CD14-positive monocyte (primary cell): ENCODE measurements around the gene PRKN. TPM values are rescaled to one million over a fixed set of nuclear protein-coding genes. Genes with fewer than 3 reads are reported as not detected.

Source experiments
- DNase-seq, 3 donors: peaks; one replicate each; pipeline ENCODE4 v3.0.0-alpha.2; 2011 to 2022
- H2AFZ ChIP-seq: 2 replicates; pipeline ENCODE4 v1.6.0; 2012; ENCODE audit warnings: mild to moderate bottlenecking, low read depth, low read length, inconsistent platforms; ENCODE audit not compliant: insufficient read depth, poor library complexity, severe bottlenecking
- H3K27ac ChIP-seq, 2 donors: 1 replicate in 1 of 2; 2 replicates in 1 of 2; pipeline ENCODE4 v1.5.1; 2012 to 2013; ENCODE audit warnings: low read length in 2 of 2, control low read depth in 1 of 2, inconsistent platforms in 1 of 2, low read depth in 1 of 2, mild to moderate bottlenecking in 1 of 2
- H3K27me3 ChIP-seq, 2 donors: one replicate each; pipeline versions ENCODE4 v1.6.0 to v1.6.1; 2011 to 2013; ENCODE audit warnings: low read length in 2 of 2; ENCODE audit not compliant: control insufficient read depth in 2 of 2, insufficient read depth in 2 of 2
- H3K36me3 ChIP-seq, 2 donors: replicated peaks in 1 of 2; 1 replicate in 1 of 2; 2 replicates in 1 of 2; pipeline versions ENCODE4 v1.5.1 to v1.6.1; 2012 to 2013; ENCODE audit warnings: low read length in 2 of 2, control low read depth in 1 of 2, inconsistent platforms in 1 of 2, mild to moderate bottlenecking in 1 of 2; ENCODE audit not compliant: insufficient read depth in 2 of 2, control insufficient read depth in 1 of 2
- H3K4me1 ChIP-seq, 2 donors: 1 replicate in 1 of 2; 2 replicates in 1 of 2; pipeline versions ENCODE4 v1.5.1 to v1.6.1; 2012 to 2013; ENCODE audit warnings: low read length in 2 of 2, control low read depth in 1 of 2, inconsistent platforms in 1 of 2, mild to moderate bottlenecking in 1 of 2, moderate library complexity in 1 of 2; ENCODE audit not compliant: insufficient read depth in 2 of 2, control insufficient read depth in 1 of 2
- H3K4me2 ChIP-seq: replicated peaks from 2 replicates; pipeline ENCODE3; 2012; ENCODE audit warnings: low read length, moderate library complexity, mild to moderate bottlenecking; ENCODE audit not compliant: poor library complexity, severe bottlenecking; ENCODE audit errors: extremely low read depth
- H3K4me3 ChIP-seq, 3 experiments: fragments of 200-600 bp in 1 of 3; sonication (generic) in 1 of 3; replicated peaks in 1 of 3; 1 replicate in 2 of 3; 2 replicates in 1 of 3; pipeline ENCODE4 v1.5.1; 2011 to 2013; ENCODE audit warnings: low read length in 3 of 3, mild to moderate bottlenecking in 3 of 3, control low read depth in 2 of 3, low read depth in 2 of 3, inconsistent platforms in 1 of 3, moderate library complexity in 1 of 3
- H3K79me2 ChIP-seq: 2 replicates; pipeline ENCODE4 v1.6.0; 2012; ENCODE audit warnings: mild to moderate bottlenecking, control low read depth, inconsistent platforms, low read length, moderate library complexity; ENCODE audit not compliant: insufficient read depth
- H3K9ac ChIP-seq: 2 replicates; pipeline ENCODE4 v1.6.0; 2017; ENCODE audit warnings: low read length, mild to moderate bottlenecking; ENCODE audit not compliant: insufficient read depth, poor library complexity, severe bottlenecking
- H3K9me3 ChIP-seq, 2 donors: replicated peaks in 1 of 2; 1 replicate in 1 of 2; 2 replicates in 1 of 2; pipeline versions ENCODE4 v1.5.1 to v1.6.1; 2012 to 2013; ENCODE audit warnings: low read length in 2 of 2, control low read depth in 1 of 2; ENCODE audit not compliant: control insufficient read depth in 1 of 2, insufficient read depth in 1 of 2
- H4K20me1 ChIP-seq: 2 replicates; pipeline ENCODE4 v1.6.0; 2012; ENCODE audit warnings: mild to moderate bottlenecking, low read length, control low read depth, moderate library complexity; ENCODE audit not compliant: insufficient read depth
- H3K27ac Mint-ChIP-seq, 7 donors: one replicate each; pipeline ENCODE4 v1.8.0; 2020; ENCODE audit warnings: mild to moderate bottlenecking in 7 of 7, mixed read lengths in 7 of 7, moderate library complexity in 6 of 7, inconsistent platforms in 2 of 7
- H3K27me3 Mint-ChIP-seq, 3 donors: one replicate each; pipeline ENCODE4 v1.8.0; 2021 to 2022; ENCODE audit warnings: low read depth in 3 of 3, mild to moderate bottlenecking in 3 of 3, mixed read lengths in 3 of 3, moderate library complexity in 3 of 3, inconsistent platforms in 1 of 3
- H3K36me3 Mint-ChIP-seq, 2 donors: one replicate each; pipeline ENCODE4 v1.8.0; 2020; ENCODE audit warnings: mixed read lengths in 2 of 2, inconsistent platforms in 1 of 2, mild to moderate bottlenecking in 1 of 2
- H3K4me1 Mint-ChIP-seq: one replicate; pipeline ENCODE4 v1.8.0; 2020; ENCODE audit warnings: mild to moderate bottlenecking, mixed read lengths
- H3K4me3 Mint-ChIP-seq, 2 donors: one replicate each; pipeline ENCODE4 v1.8.0; 2020; ENCODE audit warnings: mild to moderate bottlenecking in 2 of 2, mixed read lengths in 2 of 2, moderate library complexity in 1 of 2
- H3K9me3 Mint-ChIP-seq, 7 donors: one replicate each; pipeline ENCODE4 v1.8.0; 2020 to 2022; ENCODE audit warnings: mixed read lengths in 7 of 7, mild to moderate bottlenecking in 6 of 7, moderate library complexity in 6 of 7, inconsistent platforms in 2 of 7
- WGBS: methylation state at CpG from one replicate; pipeline ENCODE4 v1.1.5; 2013; ENCODE audit warnings: missing lambda C conversion rate; ENCODE audit not compliant: insufficient coverage; 5-methylcytosine and 5-hydroxymethylcytosine counted together
- intact Hi-C, 2 donors: fragments of 100-400 bp; cut with micrococcal nuclease; formaldehyde crosslinking; loops; one replicate each; pipeline versions ENCODE4 v1.15.0 to v1.15.1; 2023
- polyA plus RNA-seq, 3 donors: library from polyadenylated mRNA; depleted of rRNA in 1 of 3; unstranded in 2 of 3; stranded (reverse) in 1 of 3; fragments of 300-500 nt in 2 of 3; fragments of >200 nt in 1 of 3; fragmentation: Illumina TruSeq in 2 of 3; gene quantifications; 1 replicate in 2 of 3; 2 replicates in 1 of 3; pipeline ENCODE4 v1.2.3, GENCODE V29; 2012 to 2021
- TF ChIP-seq, protein P1 (sequence below): fragments of 200-600 bp; IDR thresholded peaks from one replicate; pipeline ENCODE4 v1.8.0; 2022; ENCODE audit warnings: antibody characterized with exemption, mild to moderate bottlenecking

PRKN gene
- polyA plus RNA-seq, 3 donors, result 0.19 to 0.21 TPM; not detected in 1

DNA sequence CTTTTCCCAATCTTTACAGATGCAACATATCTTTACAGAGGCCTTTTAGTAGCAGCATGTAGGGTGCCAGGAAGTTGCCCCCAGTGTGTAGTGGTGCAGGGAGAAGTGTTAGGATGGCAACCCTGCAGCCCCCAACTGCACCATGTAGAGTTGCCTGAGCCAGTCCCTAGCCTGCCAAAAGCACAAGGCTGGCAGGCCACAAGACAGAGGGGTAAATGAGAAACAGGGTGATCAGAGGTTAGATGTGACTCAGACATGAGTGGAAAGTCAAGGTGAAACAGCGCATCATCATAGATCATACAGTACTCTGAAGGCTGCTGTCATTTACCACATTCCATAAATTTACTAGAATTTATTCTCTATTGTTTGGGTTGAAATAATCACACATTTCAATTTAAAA is 467.5 kb downstream of the PRKN start:
- Histone ChIP-seq H3K4me2 (no peak overlapping the region), H3K4me3 (no peak overlapping the region), H2AFZ (no peak overlapping the region), H3K36me3 (no peaks in the 10 kb centered on the region), H3K9ac (no peak overlapping the region), H4K20me1 (no peaks in the 10 kb centered on the region), H3K27me3 (no peaks in the 10 kb centered on the region), H3K79me2 (no peaks in the 10 kb centered on the region), H3K9me3 (peaks cover 0 to 30% of the 10 kb centered on the region in 2 donors), H3K4me1 (no peaks in the 10 kb centered on the region), H3K27ac (no peak overlapping the region)
- TF ChIP-seq, protein P1, sequence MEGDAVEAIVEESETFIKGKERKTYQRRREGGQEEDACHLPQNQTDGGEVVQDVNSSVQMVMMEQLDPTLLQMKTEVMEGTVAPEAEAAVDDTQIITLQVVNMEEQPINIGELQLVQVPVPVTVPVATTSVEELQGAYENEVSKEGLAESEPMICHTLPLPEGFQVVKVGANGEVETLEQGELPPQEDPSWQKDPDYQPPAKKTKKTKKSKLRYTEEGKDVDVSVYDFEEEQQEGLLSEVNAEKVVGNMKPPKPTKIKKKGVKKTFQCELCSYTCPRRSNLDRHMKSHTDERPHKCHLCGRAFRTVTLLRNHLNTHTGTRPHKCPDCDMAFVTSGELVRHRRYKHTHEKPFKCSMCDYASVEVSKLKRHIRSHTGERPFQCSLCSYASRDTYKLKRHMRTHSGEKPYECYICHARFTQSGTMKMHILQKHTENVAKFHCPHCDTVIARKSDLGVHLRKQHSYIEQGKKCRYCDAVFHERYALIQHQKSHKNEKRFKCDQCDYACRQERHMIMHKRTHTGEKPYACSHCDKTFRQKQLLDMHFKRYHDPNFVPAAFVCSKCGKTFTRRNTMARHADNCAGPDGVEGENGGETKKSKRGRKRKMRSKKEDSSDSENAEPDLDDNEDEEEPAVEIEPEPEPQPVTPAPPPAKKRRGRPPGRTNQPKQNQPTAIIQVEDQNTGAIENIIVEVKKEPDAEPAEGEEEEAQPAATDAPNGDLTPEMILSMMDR, result no peak
- Mint-ChIP-seq H3K4me3 (no peak overlapping the region), H3K36me3 (no peaks in the 10 kb centered on the region), H3K27me3 (no peaks in the 10 kb centered on the region), H3K4me1 (no peaks in the 10 kb centered on the region), H3K27ac (no peak overlapping the region), H3K9me3 (peaks cover 0 to 23% (median 14%) of the 10 kb centered on the region in 7 donors)
- no peak for DNase-seq
- intact Hi-C loops, result no loop called here
- WGBS, result no CpG with 5 or more reads among the region's 1 CpG

DNA sequence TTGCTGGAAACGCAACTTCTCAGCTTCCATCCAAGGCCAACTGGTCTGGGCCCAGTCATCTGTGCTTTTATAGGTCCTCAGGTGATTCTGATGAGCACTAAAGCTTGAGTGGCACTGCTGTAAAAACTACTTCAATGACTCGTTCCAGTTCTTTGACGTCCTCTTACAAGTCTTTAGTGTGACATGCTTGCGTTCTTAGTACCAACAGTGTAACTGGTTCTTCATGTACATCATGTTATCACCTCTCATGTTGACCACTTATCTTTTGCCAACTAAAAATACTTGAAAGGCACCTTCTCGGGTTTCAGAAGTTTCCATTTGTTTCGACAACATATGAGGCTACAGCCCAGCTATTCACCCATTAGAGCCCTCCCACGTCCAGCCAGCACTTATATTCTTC is 468.9 kb downstream of the PRKN start:
- H3K4me3 ChIP-seq, result no peak overlapping the region
- no peak for DNase-seq
- H3K4me1 Mint-ChIP-seq, result no peaks in the 10 kb centered on the region
- no peak overlapping the region for H3K27ac Mint-ChIP-seq
- no peak overlapping the region for H3K27ac ChIP-seq
- no peaks in the 10 kb centered on the region for H3K27me3 Mint-ChIP-seq
- peaks cover 3 to 17% (median 10%) of the 10 kb centered on the region in 7 donors for H3K9me3 Mint-ChIP-seq
- H3K27me3 ChIP-seq, result no peaks in the 10 kb centered on the region
- H3K4me3 Mint-ChIP-seq, result no peak overlapping the region
- no peaks in the 10 kb centered on the region for H3K4me1 ChIP-seq
- H4K20me1 ChIP-seq, result no peaks in the 10 kb centered on the region
- peaks cover 0 to 24% of the 10 kb centered on the region in 2 donors for H3K9me3 ChIP-seq
- H2AFZ ChIP-seq, result no peak overlapping the region
- intact Hi-C loops, result no loop called here
- H3K4me2 ChIP-seq, result no peak overlapping the region
- 92% methylated on average over 6 of the region's 7 CpGs for WGBS
- no peaks in the 10 kb centered on the region for H3K36me3 Mint-ChIP-seq
- TF ChIP-seq, protein P1, result no peak
- no peak overlapping the region for H3K9ac ChIP-seq
- no peaks in the 10 kb centered on the region for H3K36me3 ChIP-seq
- no peaks in the 10 kb centered on the region for H3K79me2 ChIP-seq
